Measurements from ENCODE around the gene LCN10.

LCN10 gene

GRCh38 chr9:136720898-136721338 lies 21.8 kb downstream of the LCN10 start:
- DNase-seq = no peak
- H3K36me3 ChIP-seq = peaks cover 33 to 54% (median 44%) of the 10 kb centered on the region in 3 donors
- peaks cover 0 to 22% (median 13%) of the 10 kb centered on the region in 4 donors for H3K4me1 ChIP-seq
- intact Hi-C loops (cut with DNase I; ENCODE audit: low total_unique reads) = no loop called here
- TF ChIP-seq CTCF (IDR thresholded peaks at IDR 0.05) = no peak
- H3K4me3 ChIP-seq = no peak overlapping the region
- peaks cover 0 to 26% of the 10 kb centered on the region in 2 donors for H3K27me3 ChIP-seq
- no peak overlapping the region for H3K27ac ChIP-seq
- no peaks in the 10 kb centered on the region for H3K9me3 ChIP-seq

GRCh38 chr9:136720251-136720897 lies 22.4 kb downstream of the LCN10 start:
- intact Hi-C loops (cut with DNase I; ENCODE audit: low total_unique reads) = no loop called here
- Histone ChIP-seq H3K9me3 (no peaks in the 10 kb centered on the region), H3K4me1 (peaks cover 0 to 16% (median 11%) of the 10 kb centered on the region in 4 donors), H3K36me3 (peaks cover 27 to 48% (median 38%) of the 10 kb centered on the region in 3 donors), H3K27me3 (peaks cover 0 to 27% of the 10 kb centered on the region in 2 donors), H3K4me3 (no peak overlapping the region), H3K27ac (no peak overlapping the region)
- DNase-seq = no peak
- no peak for TF ChIP-seq CTCF (IDR thresholded peaks at IDR 0.05)

- no peak overlapping the region for H3K27ac ChIP-seq
- peaks cover 20 to 38% (median 28%) of the 10 kb centered on the region in 3 donors for H3K36me3 ChIP-seq
- H3K27me3 ChIP-seq = peaks cover 0 to 37% of the 10 kb centered on the region in 2 donors
- peaks cover 0 to 15% (median 11%) of the 10 kb centered on the region in 4 donors for H3K4me1 ChIP-seq
- H3K9me3 ChIP-seq = no peaks in the 10 kb centered on the region
- intact Hi-C loops (cut with DNase I; ENCODE audit: low total_unique reads) = no loop called here
- TF ChIP-seq CTCF (IDR thresholded peaks at IDR 0.05) = no peak
- no peak overlapping the region for H3K4me3 ChIP-seq
- DNase-seq = no peak
Measured at GRCh38 chr9:136719195-136719880, 23.4 kb downstream of the LCN10 start.

GRCh38 chr9:136718345-136719194 lies 24.2 kb downstream of the LCN10 start:
- no peak for DNase-seq
- no peak overlapping the region for H3K4me3 ChIP-seq
- no peak for TF ChIP-seq CTCF (IDR thresholded peaks at IDR 0.05)
- peaks cover 13 to 30% (median 20%) of the 10 kb centered on the region in 3 donors for H3K36me3 ChIP-seq
- peaks cover 0 to 45% of the 10 kb centered on the region in 2 donors for H3K27me3 ChIP-seq
- H3K27ac ChIP-seq = no peak overlapping the region
- H3K4me1 ChIP-seq = peaks cover 0 to 19% (median 11%) of the 10 kb centered on the region in 4 donors
- intact Hi-C loops (cut with DNase I; ENCODE audit: low total_unique reads) = no loop called here
- H3K9me3 ChIP-seq = no peaks in the 10 kb centered on the region

GRCh38 chr9:136717399-136717798 lies 25.3 kb downstream of the LCN10 start:
- intact Hi-C loops (cut with DNase I; ENCODE audit: low total_unique reads) = no loop called here
- Histone ChIP-seq H3K27me3 (peaks cover 4 to 56% of the 10 kb centered on the region in 2 donors), H3K9me3 (no peaks in the 10 kb centered on the region), H3K36me3 (peaks cover under 1 to 18% (median 8%) of the 10 kb centered on the region in 3 donors), H3K4me3 (no peak overlapping the region), H3K27ac (no peak overlapping the region), H3K4me1 (peaks cover 0 to 29% (median 17%) of the 10 kb centered on the region in 4 donors)
- DNase-seq = no peak
- TF ChIP-seq CTCF (IDR thresholded peaks at IDR 0.05) = no peak

All from tibial artery (tissue), 4 donors.